IMR-90 (cell line): ENCODE results near the gene ARHGAP24. TPM values are rescaled to one million over a fixed set of nuclear protein-coding genes. Genes with fewer than 3 reads are reported as not detected.

Source experiments
- ATAC-seq: fragments of 200-7000 bp; cut with Tn5 transposase; 2 replicates; pipeline ENCODE4 v1.9.1; 2020; ENCODE audit warnings: low read depth, mild to moderate bottlenecking, moderate library complexity
- BruUV-seq: library from RNA; stranded (reverse); fragments of 400-500 nt; replicated peaks from 2 replicates; lab custom pipeline; 2021; lab: Mats Ljungman, UMichigan
- CTCF ChIA-PET: fragments of 300-600 bp; formaldehyde crosslinking; extraction: SDS; loops from one replicate; lab custom pipeline; 2021; ENCODE audit warnings: antibody characterized with exemption; lab: Yijun Ruan, JAX
- POLR2A ChIA-PET: fragments of 300-600 bp; sonication (Branson Sonifier 250); formaldehyde crosslinking; loops from one replicate; lab custom pipeline; 2022; ENCODE audit warnings: antibody characterized with exemption; ENCODE audit not compliant: unreplicated experiment; lab: Charles Lee
- DNase-seq: peaks from one replicate; pipeline ENCODE4 v3.0.0; 2013
- H2AFZ ChIP-seq: replicated peaks from 2 replicates; pipeline ENCODE3; 2013; ENCODE audit warnings: low read length, mild to moderate bottlenecking; ENCODE audit not compliant: poor library complexity
- H2AK5ac ChIP-seq: 2 replicates; pipeline ENCODE4 v1.6.1; 2013; ENCODE audit warnings: low read depth, low read length, inconsistent platforms
- H2AK9ac ChIP-seq: replicated peaks from 2 replicates; pipeline ENCODE3; 2013; ENCODE audit warnings: mild to moderate bottlenecking, low read depth, low read length, moderate library complexity; ENCODE audit not compliant: poor library complexity
- H2BK120ac ChIP-seq: 2 replicates; pipeline ENCODE4 v1.6.1; 2013; ENCODE audit warnings: low read depth, low read length, inconsistent platforms
- H2BK15ac ChIP-seq: 3 replicates; pipeline ENCODE4 v1.6.1; 2013; ENCODE audit warnings: low read depth, low read length, inconsistent platforms
- H2BK20ac ChIP-seq: 2 replicates; pipeline ENCODE4 v1.6.1; 2013; ENCODE audit warnings: low read depth, mild to moderate bottlenecking, inconsistent platforms, low read length, moderate library complexity
- H2BK5ac ChIP-seq: 2 replicates; pipeline ENCODE4 v1.6.1; 2013; ENCODE audit warnings: mild to moderate bottlenecking, low read depth, low read length, inconsistent platforms; ENCODE audit not compliant: poor library complexity, severe bottlenecking
- H3K14ac ChIP-seq: replicated peaks from 2 replicates; pipeline ENCODE4 v1.6.1; 2013; ENCODE audit warnings: low read depth, low read length, inconsistent platforms
- H3K18ac ChIP-seq: 2 replicates; pipeline ENCODE4 v1.6.1; 2013; ENCODE audit warnings: low read depth, low read length, control low read depth
- H3K23ac ChIP-seq: 2 replicates; pipeline ENCODE4 v1.6.1; 2013; ENCODE audit warnings: low read depth, low read length, inconsistent platforms
- H3K27ac ChIP-seq: 2 replicates; pipeline ENCODE4 v1.5.1; 2013; ENCODE audit warnings: mild to moderate bottlenecking, control low read depth, low read length; ENCODE audit not compliant: insufficient read depth
- H3K27me3 ChIP-seq: 2 replicates; pipeline ENCODE4 v1.6.1; 2013; ENCODE audit warnings: low read length; ENCODE audit not compliant: control insufficient read depth, insufficient read depth
- H3K36me3 ChIP-seq: 2 replicates; pipeline ENCODE4 v1.6.1; 2013; ENCODE audit warnings: low read length, mixed read lengths; ENCODE audit not compliant: control insufficient read depth, insufficient read depth
- H3K4ac ChIP-seq: 2 replicates; pipeline ENCODE4 v1.6.1; 2013; ENCODE audit warnings: low read depth, low read length, inconsistent platforms
- H3K4me1 ChIP-seq: 2 replicates; pipeline ENCODE4 v1.6.1; 2013; ENCODE audit warnings: low read length, mixed read lengths; ENCODE audit not compliant: control insufficient read depth, insufficient read depth
- H3K4me2 ChIP-seq: 2 replicates; pipeline ENCODE4 v1.6.1; 2013; ENCODE audit warnings: low read depth, mild to moderate bottlenecking, control low read depth, low read length, moderate library complexity
- H3K4me3 ChIP-seq: 2 replicates; pipeline ENCODE4 v1.5.1; 2013; ENCODE audit warnings: low read depth, mild to moderate bottlenecking, control low read depth, low read length, moderate library complexity; ENCODE audit not compliant: insufficient read depth
- H3K56ac ChIP-seq: 2 replicates; pipeline ENCODE4 v1.6.1; 2013; ENCODE audit warnings: low read length, inconsistent platforms; ENCODE audit not compliant: insufficient read depth; ENCODE audit errors: extremely low read depth
- H3K79me1 ChIP-seq, 2 experiments: 2 replicates each; pipeline ENCODE4 v1.6.1; 2013; ENCODE audit warnings: low read length in 2 of 2, inconsistent platforms in 1 of 2, low read depth in 1 of 2
- H3K9ac ChIP-seq: 2 replicates; pipeline ENCODE4 v1.6.1; 2013; ENCODE audit warnings: low read depth, low read length, control low read depth
- H3K9me1 ChIP-seq: 2 replicates; pipeline ENCODE4 v1.6.1; 2013; ENCODE audit warnings: low read length, inconsistent platforms; ENCODE audit not compliant: insufficient read depth
- H3K9me3 ChIP-seq: 2 replicates; pipeline ENCODE4 v1.6.1; 2013; ENCODE audit warnings: low read length; ENCODE audit not compliant: control insufficient read depth, insufficient read depth
- H4K20me1 ChIP-seq: 2 replicates; pipeline ENCODE4 v1.6.1; 2013; ENCODE audit warnings: low read length, inconsistent platforms; ENCODE audit not compliant: insufficient read depth
- H4K5ac ChIP-seq: 2 replicates; pipeline ENCODE4 v1.6.1; 2013; ENCODE audit warnings: mild to moderate bottlenecking, low read depth, low read length, control low read depth
- H4K8ac ChIP-seq, 2 experiments: 2 replicates each; pipeline ENCODE4 v1.6.1; 2013; ENCODE audit warnings: low read depth in 2 of 2, low read length in 2 of 2, control low read depth in 1 of 2, inconsistent platforms in 1 of 2
- H4K91ac ChIP-seq: 2 replicates; pipeline ENCODE4 v1.6.1; 2013; ENCODE audit warnings: low read depth, low read length, inconsistent platforms; ENCODE audit not compliant: insufficient read depth
- CEBPB ChIP-seq: IDR thresholded peaks from 2 replicates; pipeline ENCODE4 v1.6.1; 2012; ENCODE audit warnings: low read depth, low read length, improper control_type of control experiment
- CHD1 ChIP-seq: IDR thresholded peaks from 2 replicates; pipeline ENCODE4 v1.6.1; 2012; ENCODE audit warnings: low read depth, low read length, improper control_type of control experiment
- MAZ ChIP-seq: IDR thresholded peaks from 2 replicates; pipeline ENCODE4 v1.6.1; 2012; ENCODE audit warnings: low read depth, mild to moderate bottlenecking, low read length, improper control_type of control experiment, moderate library complexity, borderline replicate concordance
- RCOR1 ChIP-seq: IDR thresholded peaks from 2 replicates; pipeline ENCODE4 v1.6.1; 2012; ENCODE audit warnings: mild to moderate bottlenecking, low read length, improper control_type of control experiment; ENCODE audit not compliant: insufficient replicate concordance
- RFX5 ChIP-seq: IDR thresholded peaks from 2 replicates; pipeline ENCODE4 v1.8.0; 2012; ENCODE audit warnings: low read depth, mild to moderate bottlenecking, low read length, moderate library complexity
- WGBS, 2 experiments: methylation state at CpG; one replicate each; pipeline versions ENCODE4 v1.1.5 to v1.1.7; 2013; ENCODE audit warnings: missing lambda C conversion rate in 2 of 2; ENCODE audit not compliant: insufficient read length in 1 of 2; ENCODE audit errors: extremely low coverage in 2 of 2; 5-methylcytosine and 5-hydroxymethylcytosine counted together
- dilution Hi-C: fragments of 300-500 bp; cut with HindIII; formaldehyde crosslinking; loops from one replicate; pipeline ENCODE4 v1.14.3; 2018; ENCODE audit warnings: low sequenced_read_pairs; ENCODE audit not compliant: unreplicated experiment
- in situ Hi-C: fragments of 300-500 bp; cut with MboI; formaldehyde crosslinking; loops from 3 replicates; pipeline ENCODE4 v1.14.3; 2019; ENCODE audit warnings: low sequenced_read_pairs, inconsistent platforms, mixed read lengths
- intact Hi-C: fragments of 100-400 bp; cut with micrococcal nuclease; formaldehyde crosslinking; loops from 2 replicates; pipeline ENCODE4 v1.10.0; 2022
- polyA plus RNA-seq, 3 experiments: library from polyadenylated mRNA; depleted of rRNA; stranded (reverse); fragments of >200 nt; gene quantifications; 2 replicates each; pipeline ENCODE4 v1.2.3, GENCODE V29; 2012; ENCODE audit warnings: low replicate concordance in 1 of 3
- total RNA-seq: library from RNA; depleted of rRNA; stranded (reverse); fragments of >200 nt; gene quantifications from 2 replicates; pipeline ENCODE4 v1.2.3, GENCODE V29; 2012

The ARHGAP24 gene
- total and polyA plus RNA-seq, 2 of the 4 experiments (the other 2 are of a cell fraction) = 11.9 to 24.0 TPM

GRCh38 chr4:85639946-85640345, 165.0 kb downstream of the ARHGAP24 start:
- dilution Hi-C loops = no loop called here
- H2AK9ac ChIP-seq = no peak overlapping the region

More at GRCh38 chr4:85639946-85640345, 165.0 kb downstream of the ARHGAP24 start:
- no peaks in the 10 kb centered on the region for H3K27me3 ChIP-seq
- no peak overlapping the region for H3K4me2 ChIP-seq
- no peaks in the 10 kb centered on the region for H3K36me3 ChIP-seq
- no peak overlapping the region for H2BK120ac ChIP-seq
- no peak overlapping the region for H3K14ac ChIP-seq
- DNase-seq (no peak), ATAC-seq (no peak)
- no peak overlapping the region for H2BK15ac ChIP-seq
- H3K9me1 ChIP-seq = no peaks in the 10 kb centered on the region
- no peak overlapping the region for H3K4ac ChIP-seq
- ChIA-PET POLR2A (no interaction called here), CTCF (no interaction called here)
- TF ChIP-seq MAZ = no peak
- TF ChIP-seq CEBPB = no peak
- TF ChIP-seq CHD1 = no peak
- no peak for TF ChIP-seq RFX5
- no peak for TF ChIP-seq RCOR1
- BruUV-seq = no TSS peak
- no peaks in the 10 kb centered on the region for H3K79me1 ChIP-seq
- in situ Hi-C loops = no loop called here
- H2AK5ac ChIP-seq = no peak overlapping the region
- no peak overlapping the region for H4K8ac ChIP-seq
- intact Hi-C loops = no loop called here
- no peak overlapping the region for H3K4me3 ChIP-seq
- H3K23ac ChIP-seq = no peak overlapping the region
- H3K56ac ChIP-seq = no peak overlapping the region
- H3K18ac ChIP-seq = no peak overlapping the region
- H4K91ac ChIP-seq = no peak overlapping the region
- H4K5ac ChIP-seq = no peak overlapping the region
- no peak overlapping the region for H2BK5ac ChIP-seq
- H3K9ac ChIP-seq = no peak overlapping the region
- 78% methylated on average over 2 of the region's 4 CpGs; no CpG with 5 or more reads in 1 of the 2 experiments for WGBS, 2 experiments
- no peak overlapping the region for H2BK20ac ChIP-seq
- H4K20me1 ChIP-seq = no peaks in the 10 kb centered on the region
- no peaks in the 10 kb centered on the region for H3K9me3 ChIP-seq
- H3K4me1 ChIP-seq = no peaks in the 10 kb centered on the region
- no peak overlapping the region for H2AFZ ChIP-seq
- H3K27ac ChIP-seq = no peak overlapping the region
